GM23338 (cell line): ENCODE results near the gene EPB41L4A.

Experiments
- CREB1 ChIP-seq: fragments of 250-450 bp; sonication (Bioruptor Pico); IDR thresholded peaks from 2 replicates; pipeline ENCODE4 v1.5.0; 2020; ENCODE audit warnings: low read depth, mild to moderate bottlenecking, moderate library complexity
- CTCF ChIP-seq, 2 experiments: fragments of 200-600 bp in 1 of 2; sonication (generic) in 1 of 2; conservative IDR thresholded peaks; 2 replicates each; pipeline versions ENCODE4 v1.5.1 to v1.6.1; 2016 to 2017; ENCODE audit warnings: antibody characterized with exemption in 2 of 2, low read depth in 2 of 2, mild to moderate bottlenecking in 2 of 2, moderate library complexity in 1 of 2
- EZH2 ChIP-seq: fragments of 200-600 bp; sonication (generic); IDR thresholded peaks from one replicate; pipeline ENCODE4 v1.8.0; 2017; ENCODE audit warnings: antibody characterized with exemption, mild to moderate bottlenecking, low read depth; ENCODE audit not compliant: unreplicated experiment
- EZH2phosphoT487 ChIP-seq: fragments of 200-600 bp; sonication (generic); IDR thresholded peaks from one replicate; pipeline ENCODE4 v1.8.1; 2018; ENCODE audit warnings: antibody characterized with exemption; ENCODE audit not compliant: unreplicated experiment
- JUNB ChIP-seq: IDR thresholded peaks from one replicate; pipeline ENCODE4 v1.6.1; 2016; ENCODE audit warnings: antibody characterized with exemption; ENCODE audit not compliant: unreplicated experiment
- POLR2AphosphoS5 ChIP-seq: IDR thresholded peaks from 2 replicates; pipeline ENCODE4 v1.6.1; 2016; ENCODE audit warnings: antibody characterized with exemption, low read depth
- REST ChIP-seq: IDR thresholded peaks from one replicate; pipeline ENCODE4 v1.6.1; 2018; ENCODE audit warnings: antibody characterized with exemption; ENCODE audit not compliant: unreplicated experiment
- ZNF331 ChIP-seq: fragments of 250-450 bp; sonication (Bioruptor Pico); IDR thresholded peaks from 2 replicates; pipeline ENCODE4 v1.5.0; 2020; ENCODE audit warnings: low read depth, mild to moderate bottlenecking, moderate library complexity
- TF ChIP-seq, protein P1 (sequence below): IDR thresholded peaks from 2 replicates; pipeline ENCODE4 v1.6.1; 2016; ENCODE audit warnings: antibody characterized with exemption

DNA sequence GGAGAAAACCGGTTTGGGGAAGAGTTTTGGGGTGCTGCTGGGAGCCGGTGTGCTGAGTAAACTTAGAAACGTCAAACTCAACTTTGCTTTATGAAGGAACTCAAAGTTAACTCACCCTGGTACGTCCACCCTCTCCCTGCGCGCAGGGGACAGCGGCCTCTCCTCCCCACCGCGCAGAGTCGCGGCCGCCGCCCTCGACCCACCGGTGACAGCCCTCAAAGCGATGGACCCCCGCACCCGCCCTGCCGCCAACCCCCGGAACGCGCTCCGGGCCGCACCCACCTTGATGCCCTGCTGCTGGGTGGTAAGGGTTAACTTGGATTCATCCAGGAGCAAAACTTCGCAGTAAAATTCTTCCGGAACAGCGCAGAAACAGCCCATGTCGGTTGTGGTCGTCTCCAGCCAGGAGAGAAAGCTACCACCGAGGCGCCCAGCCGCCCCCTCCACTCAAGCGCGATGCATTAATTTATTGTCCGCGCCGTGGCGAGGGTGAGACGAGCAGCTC is 366 bp downstream of the EPB41L4A start:
- no peak for TF ChIP-seq CTCF (conservative IDR thresholded peaks at IDR 0.05; ENCODE audit: low read depth in 2 of 2)
- TF ChIP-seq POLR2AphosphoS5 = no peak
- TF ChIP-seq REST = no peak
- TF ChIP-seq EZH2phosphoT487 = no peak
- TF ChIP-seq JUNB = no peak
- TF ChIP-seq, protein P1, sequence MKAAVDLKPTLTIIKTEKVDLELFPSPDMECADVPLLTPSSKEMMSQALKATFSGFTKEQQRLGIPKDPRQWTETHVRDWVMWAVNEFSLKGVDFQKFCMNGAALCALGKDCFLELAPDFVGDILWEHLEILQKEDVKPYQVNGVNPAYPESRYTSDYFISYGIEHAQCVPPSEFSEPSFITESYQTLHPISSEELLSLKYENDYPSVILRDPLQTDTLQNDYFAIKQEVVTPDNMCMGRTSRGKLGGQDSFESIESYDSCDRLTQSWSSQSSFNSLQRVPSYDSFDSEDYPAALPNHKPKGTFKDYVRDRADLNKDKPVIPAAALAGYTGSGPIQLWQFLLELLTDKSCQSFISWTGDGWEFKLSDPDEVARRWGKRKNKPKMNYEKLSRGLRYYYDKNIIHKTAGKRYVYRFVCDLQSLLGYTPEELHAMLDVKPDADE = no peak
- no peak for TF ChIP-seq EZH2
- no peak for TF ChIP-seq CREB1 (CRISPR knock-in tag)
- TF ChIP-seq ZNF331 (CRISPR knock-in tag) = no peak
